Lung (tissue), 12 donors: ENCODE data around the gene RFPL1. TPM values are rescaled to one million over a fixed set of nuclear protein-coding genes. Genes with fewer than 3 reads are reported as not detected.
A peak's percentile ranks its signal among the peaks of the same experiment; 100 is the strongest.

ENCODE experiments used
- ATAC-seq: fragments of 200-7000 bp; cut with Tn5 transposase; one replicate; pipeline ENCODE4 v1.9.1; 2020; ENCODE audit warnings: moderate number of reproducible peaks; ENCODE audit not compliant: insufficient read depth, low FRiP score
- DNase-seq, 3 donors: peaks; one replicate each; pipeline ENCODE4 v3.0.0-alpha.2; 2013 to 2017
- H3K27ac ChIP-seq, 2 donors: one replicate each; pipeline ENCODE4 v1.5.1; 2013; ENCODE audit warnings: mild to moderate bottlenecking in 2 of 2, moderate library complexity in 2 of 2, control low read depth in 1 of 2, inconsistent platforms in 1 of 2, low read depth in 1 of 2, low read length in 1 of 2
- H3K27me3 ChIP-seq, 3 donors: one replicate each; pipeline ENCODE4 v1.5.1; 2013; ENCODE audit warnings: low read length in 2 of 3; ENCODE audit not compliant: control insufficient read depth in 3 of 3, insufficient read depth in 3 of 3
- H3K36me3 ChIP-seq, 4 donors: one replicate each; pipeline ENCODE4 v1.5.1; 2013; ENCODE audit warnings: low read length in 4 of 4, mild to moderate bottlenecking in 1 of 4, moderate library complexity in 1 of 4; ENCODE audit not compliant: control insufficient read depth in 4 of 4, insufficient read depth in 4 of 4
- H3K4me1 ChIP-seq, 5 donors: one replicate each; pipeline ENCODE4 v1.5.1; 2013; ENCODE audit warnings: low read length in 5 of 5, mild to moderate bottlenecking in 2 of 5, moderate library complexity in 1 of 5; ENCODE audit not compliant: control insufficient read depth in 5 of 5, insufficient read depth in 5 of 5
- H3K4me3 ChIP-seq: one replicate; pipeline ENCODE4 v1.5.1; 2013; ENCODE audit warnings: mild to moderate bottlenecking, control low read depth, moderate library complexity
- H3K9ac ChIP-seq, 2 donors: one replicate each; pipeline ENCODE4 v1.5.1; 2013; ENCODE audit warnings: low read length in 2 of 2, control low read depth in 1 of 2; ENCODE audit not compliant: insufficient read depth in 1 of 2
- H3K9me3 ChIP-seq, 4 donors: one replicate each; pipeline ENCODE4 v1.5.1; 2013; ENCODE audit warnings: low read length in 3 of 4, mild to moderate bottlenecking in 1 of 4, moderate library complexity in 1 of 4; ENCODE audit not compliant: control insufficient read depth in 4 of 4, insufficient read depth in 3 of 4
- CTCF ChIP-seq: IDR thresholded peaks from 2 replicates; pipeline ENCODE4 v1.5.1; 2012; ENCODE audit warnings: mild to moderate bottlenecking; ENCODE audit errors: control extremely low read depth, extremely low read depth
- WGBS, 2 donors: extraction: QIAGEN DNeasy Blood & Tissue Kit; methylation state at CpG; one replicate each; pipeline ENCODE4 v1.1.7; 2013; 5-methylcytosine and 5-hydroxymethylcytosine counted together
- polyA plus RNA-seq, 2 donors: library from polyadenylated mRNA; stranded (reverse); fragments of 200-250 nt; gene quantifications; one replicate each; pipeline ENCODE4 v1.2.1, GENCODE V29; 2013
- total RNA-seq, 2 donors: library from RNA; depleted of rRNA in 1 of 2; stranded (reverse); fragments of >200 nt in 1 of 2; gene quantifications; one replicate each; pipeline ENCODE4 v1.2.1, GENCODE V29; 2014 to 2021
- donor health status: control.
- donor health status: control.
- donor health status: Bipolar disorder and iron deficiency.
- donor health status: healthy.
- donor health status: DM: yes; HTN: yes; CAD: no.

Gene RFPL1
- total and polyA plus RNA-seq, 4 donors, result not detected

- TF ChIP-seq CTCF, result no peak
- 71 to 84% methylated on average over 9 of the region's 9 CpGs for WGBS, 2 donors
- no peak for ATAC-seq
- Histone ChIP-seq H3K27ac (no peak overlapping the region), H3K4me3 (no peak overlapping the region), H3K36me3 (no peaks in the 10 kb centered on the region), H3K27me3 (no peaks in the 10 kb centered on the region), H3K9ac (no peak overlapping the region), H3K9me3 (no peaks in the 10 kb centered on the region), H3K4me1 (no peaks in the 10 kb centered on the region)
- no peak for DNase-seq
These were observed 17.9 kb downstream of the RFPL1 start for GRCh38 chr22:29456211-29456671.

GRCh38 chr22:29457730-29458129 is 19.3 kb downstream of the RFPL1 start:
- DNase-seq, result peak in 1 of 3 donors; percentile 21
- ATAC-seq, result no peak
- Histone ChIP-seq H3K9ac (no peak overlapping the region), H3K27me3 (no peaks in the 10 kb centered on the region), H3K9me3 (no peaks in the 10 kb centered on the region), H3K4me1 (no peaks in the 10 kb centered on the region), H3K27ac (no peak overlapping the region), H3K36me3 (no peaks in the 10 kb centered on the region), H3K4me3 (no peak overlapping the region)
- 38% methylated on average over 4 of the region's 4 CpGs for WGBS, 2 donors
- no peak for TF ChIP-seq CTCF

GRCh38 chr22:29458551-29458950 is 20.2 kb downstream of the RFPL1 start:
- H3K27me3 ChIP-seq, result no peaks in the 10 kb centered on the region
- H3K27ac ChIP-seq, result no peak overlapping the region
- no peak for TF ChIP-seq CTCF
- H3K9me3 ChIP-seq, result no peaks in the 10 kb centered on the region
- no peak overlapping the region for H3K4me3 ChIP-seq
- no peaks in the 10 kb centered on the region for H3K4me1 ChIP-seq
- DNase-seq (peak in 1 of 3 donors; percentile 36), ATAC-seq (no peak)
- no peaks in the 10 kb centered on the region for H3K36me3 ChIP-seq
- no peak overlapping the region for H3K9ac ChIP-seq

GRCh38 chr22:29459773-29460172 is 21.4 kb downstream of the RFPL1 start:
- Histone ChIP-seq H3K4me1 (no peaks in the 10 kb centered on the region), H3K9me3 (no peaks in the 10 kb centered on the region), H3K4me3 (no peak overlapping the region), H3K9ac (no peak overlapping the region), H3K27me3 (no peaks in the 10 kb centered on the region), H3K36me3 (no peaks in the 10 kb centered on the region), H3K27ac (no peak overlapping the region)
- 74 to 85% methylated on average over 9 of the region's 9 CpGs for WGBS, 2 donors
- DNase-seq, result no peak
- ATAC-seq, result no peak
- no peak for TF ChIP-seq CTCF
